Stimulated activated CD8-positive, alpha-beta memory T cell treated with anti-CD3 and anti-CD28 coated beads, Interleukin-7, amount 100 ng/mL, for 48 hours (primary cell): Measurements from ENCODE around the gene SAFB2.

Source experiments
- DNase-seq, 2 donors: peaks; one replicate each; pipeline ENCODE4 v3.0.0-alpha.2; 2020; ENCODE audit warnings: low read depth in 1 of 2; ENCODE audit errors: extremely low read depth in 1 of 2

Gene SAFB2

DNA sequence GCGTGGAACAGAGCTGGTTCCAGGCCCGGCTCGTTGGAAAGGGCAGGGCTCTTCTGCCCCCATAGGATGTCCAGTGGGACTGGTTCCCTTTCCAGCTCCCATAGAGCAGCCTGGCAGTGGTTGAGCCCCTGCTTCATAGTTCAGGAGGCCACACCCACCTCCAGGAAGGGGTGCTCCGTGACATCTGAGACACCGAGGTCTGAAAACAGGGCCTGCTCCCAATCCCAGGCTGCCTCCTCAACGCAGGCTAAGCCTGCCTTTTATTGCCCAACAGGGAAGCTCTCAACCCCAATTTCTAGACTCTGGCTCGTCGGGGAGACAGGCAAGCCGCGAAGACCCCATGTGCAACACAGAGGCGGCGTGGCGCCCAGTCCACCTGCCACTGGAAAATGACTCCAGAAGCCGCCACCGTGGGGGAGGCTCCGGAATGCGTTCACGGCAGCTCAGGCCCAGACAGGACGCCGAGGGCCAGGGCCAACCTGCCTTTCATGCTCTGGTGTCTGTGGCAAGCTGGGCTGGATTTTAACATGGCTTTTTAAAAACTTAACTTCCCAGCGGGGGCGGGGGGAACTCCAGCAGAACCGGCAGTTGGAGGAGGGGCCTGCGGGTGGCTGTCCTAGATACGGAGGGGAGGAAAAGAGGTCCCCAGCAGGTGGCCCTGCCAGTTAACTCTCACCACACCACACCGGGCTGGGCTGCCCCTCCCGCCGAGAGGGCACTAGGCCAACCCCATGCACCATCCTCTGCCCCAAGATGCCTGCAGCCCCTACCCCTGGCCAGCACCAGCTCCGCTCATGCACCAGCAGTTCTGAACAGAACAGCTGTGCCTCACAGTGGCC lies 36.9 kb downstream of the SAFB2 start:
- DNase-seq, result peak; percentile 14 to 23

DNA sequence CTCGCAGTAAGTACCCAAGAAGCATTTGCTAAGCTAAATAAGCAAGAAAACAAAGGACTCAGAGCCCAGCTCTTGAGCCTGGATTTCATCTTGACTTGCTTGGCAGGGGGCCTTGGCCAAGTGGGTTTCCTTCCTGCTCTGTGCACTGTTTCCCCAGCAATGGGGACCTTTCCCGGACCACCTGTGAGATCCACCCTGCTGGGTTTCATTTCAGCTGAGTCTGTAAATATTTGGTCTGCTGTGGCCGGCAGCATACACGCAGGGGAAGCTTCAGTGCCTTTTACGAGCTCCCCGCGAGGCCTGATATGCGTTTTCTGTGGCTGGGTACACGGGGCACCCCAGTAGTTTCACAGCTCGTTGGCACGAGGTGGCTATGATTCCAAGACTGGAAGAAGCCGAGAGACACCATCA lies 42.4 kb downstream of the SAFB2 start:
- DNase-seq, result no peak

DNA sequence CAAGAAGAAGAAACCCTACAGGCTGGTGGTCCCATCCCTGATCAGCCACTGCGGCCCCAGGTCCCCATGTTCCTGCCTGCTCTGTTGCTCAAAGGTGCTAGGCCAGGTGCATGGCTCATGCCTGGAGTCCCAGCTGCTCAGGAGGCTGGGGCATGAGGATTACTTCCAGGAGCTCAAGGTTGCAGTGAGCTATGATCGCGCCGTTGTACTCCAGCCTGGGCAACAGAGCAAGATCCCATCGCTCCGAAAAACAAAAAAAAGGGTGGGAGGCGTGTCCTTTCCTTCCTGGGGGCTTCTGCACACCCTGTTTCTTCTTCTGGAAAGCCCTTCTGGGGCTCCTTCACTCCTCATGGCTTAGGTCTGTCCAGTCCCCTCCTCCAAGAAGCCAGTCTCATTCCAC lies 42.9 kb downstream of the SAFB2 start:
- DNase-seq, result no peak

DNA sequence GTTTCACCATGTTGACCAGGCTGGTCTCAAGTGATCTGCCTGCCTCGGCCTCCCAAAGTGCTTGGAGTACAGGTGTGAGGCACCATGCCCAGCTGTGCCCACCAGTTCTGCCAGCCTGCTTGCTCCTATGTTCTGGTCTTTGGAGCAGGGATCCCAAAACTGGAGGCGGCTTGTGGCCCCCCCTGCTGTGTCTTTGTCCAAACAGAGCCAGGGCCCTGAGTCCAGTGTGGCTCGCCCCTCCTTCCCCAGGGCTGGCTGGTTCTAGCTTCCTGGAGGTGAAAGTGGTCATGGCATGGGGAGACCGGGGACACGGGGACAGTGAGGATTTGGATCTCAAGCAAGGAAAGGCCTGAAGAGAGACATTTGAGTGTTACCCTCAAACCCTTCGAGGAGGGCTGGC lies 43.3 kb downstream of the SAFB2 start:
- no peak for DNase-seq

DNA sequence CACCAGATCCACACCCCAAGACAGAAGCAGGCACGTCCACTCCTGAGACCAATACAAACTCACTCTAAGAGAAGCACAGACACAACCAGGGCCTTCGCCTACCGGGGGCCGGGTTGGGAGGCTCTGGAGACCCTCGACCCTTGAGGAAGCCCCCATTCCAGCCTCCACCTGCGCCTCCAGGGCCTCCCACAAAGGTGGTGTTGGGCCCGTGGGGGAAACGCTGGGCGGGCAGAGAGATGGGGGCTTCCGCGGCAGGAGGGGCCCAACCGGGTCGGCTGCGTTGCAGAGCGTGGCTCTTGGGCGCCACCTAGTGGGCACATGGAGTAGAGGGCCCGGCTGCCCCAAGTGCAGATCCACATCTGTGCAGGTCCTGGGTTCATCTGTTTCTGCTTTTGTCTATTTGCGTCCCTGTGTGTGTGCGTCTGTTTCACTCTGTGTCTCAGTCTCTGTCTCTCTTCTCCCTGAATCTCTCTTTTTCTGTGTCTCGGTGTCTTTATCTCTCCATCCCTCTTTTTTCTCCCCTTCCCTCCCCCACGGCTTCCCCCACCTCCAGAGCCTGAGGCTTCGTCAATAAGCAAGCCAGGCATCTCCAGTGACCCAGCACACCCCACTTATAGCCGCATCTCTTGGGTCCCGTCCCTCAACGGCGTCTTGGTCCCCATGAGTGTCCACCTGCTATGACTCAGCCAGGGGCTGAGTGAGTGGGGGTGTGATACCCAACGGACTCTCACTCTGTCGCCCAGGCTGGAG lies 44.3 kb downstream of the SAFB2 start:
- peak; percentile 30 to 43 for DNase-seq

DNA sequence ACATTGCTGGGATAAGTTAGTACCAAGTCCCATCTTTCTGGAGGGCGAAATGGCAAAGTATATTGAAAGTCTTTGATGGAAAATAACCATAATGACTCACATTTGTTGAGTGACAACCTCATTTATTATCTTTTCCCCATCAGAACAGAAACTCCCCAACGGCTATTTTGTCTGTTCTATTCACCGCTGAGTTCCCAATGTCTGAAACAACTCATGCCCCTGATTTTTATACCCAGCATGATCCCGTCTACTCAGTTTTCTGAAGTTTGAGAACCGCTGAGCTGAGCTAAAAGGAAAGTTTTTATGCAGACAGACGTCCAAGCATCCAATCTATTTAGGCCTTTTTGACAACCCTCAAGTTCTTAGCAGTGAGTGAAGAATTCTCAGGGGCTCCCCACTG lies 47.0 kb downstream of the SAFB2 start:
- DNase-seq, result no peak

DNA sequence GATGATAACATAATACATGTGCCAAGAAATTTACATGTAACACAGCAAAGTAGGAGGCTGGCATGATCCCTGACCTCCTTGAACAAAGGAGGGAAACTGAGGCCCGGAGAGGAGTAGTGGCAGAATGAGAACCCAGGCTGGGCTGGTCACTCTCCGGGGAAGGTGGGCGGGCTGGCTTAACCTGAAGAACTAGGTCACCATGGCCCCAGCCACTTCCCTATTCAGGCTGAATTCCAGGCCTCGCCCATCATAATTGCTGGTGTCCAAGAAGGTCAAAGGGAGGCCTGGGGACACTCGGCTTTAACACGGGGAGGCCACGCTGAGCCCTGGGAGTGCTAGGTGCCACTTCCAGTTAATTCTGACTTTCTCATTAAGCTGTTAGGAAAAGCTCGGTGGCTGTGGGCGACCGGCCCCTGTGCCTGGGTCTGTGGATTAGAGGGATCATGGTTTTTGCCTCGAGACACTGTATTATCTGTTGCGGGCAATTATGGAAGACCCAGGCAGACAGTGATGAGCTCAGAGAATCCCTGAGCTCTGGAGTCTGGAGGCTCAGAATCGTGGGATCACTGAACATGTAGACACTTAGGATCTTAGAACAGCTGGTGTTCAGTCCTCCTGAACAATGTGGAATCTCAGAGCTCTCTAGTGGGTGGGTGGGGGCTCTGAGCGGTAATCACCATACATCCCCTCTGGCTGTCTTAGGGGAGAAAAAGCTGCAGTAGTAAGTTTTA lies 49.9 kb downstream of the SAFB2 start:
- no peak for DNase-seq

DNA sequence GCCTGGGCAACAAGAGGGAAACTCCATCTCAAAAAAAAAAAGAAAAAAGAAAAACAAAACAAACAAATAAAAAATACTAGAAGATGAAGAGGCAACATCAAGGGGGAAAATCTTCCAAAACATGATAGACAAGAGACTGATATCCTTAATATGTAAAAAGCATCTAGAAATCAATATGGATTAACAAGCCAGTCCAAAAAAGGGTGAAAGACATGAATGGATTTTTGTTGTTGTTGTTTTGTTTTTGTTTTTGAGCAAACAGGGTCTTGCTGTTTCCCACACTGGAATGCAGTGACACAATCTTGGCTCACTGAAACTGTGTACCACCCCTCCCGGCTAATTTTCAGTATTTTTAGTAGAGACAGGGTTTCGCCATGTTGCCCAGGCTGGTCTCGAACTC lies 50.8 kb downstream of the SAFB2 start:
- no peak for DNase-seq

DNA sequence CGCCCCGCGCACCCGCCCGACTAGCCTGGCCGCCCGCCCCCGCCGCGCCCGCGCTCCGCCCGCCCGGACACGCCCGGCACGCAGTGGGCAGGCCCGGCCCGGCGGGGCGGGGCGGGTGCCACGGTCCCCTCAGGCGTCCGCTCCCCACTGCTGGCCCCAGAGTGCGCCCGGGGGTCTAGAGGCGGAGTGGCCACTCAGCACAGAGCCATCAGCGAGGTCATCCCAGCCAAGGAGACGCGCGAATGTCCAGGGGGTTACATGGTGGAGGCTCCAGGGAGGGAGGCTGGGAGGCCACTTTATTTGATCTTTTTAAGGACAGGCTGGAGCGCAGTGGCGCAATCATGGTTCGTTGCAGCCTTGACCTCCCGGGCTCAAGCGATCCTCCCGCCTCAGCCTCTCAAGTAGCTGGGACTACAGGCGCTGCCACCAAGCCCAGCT lies 54.6 kb downstream of the SAFB2 start:
- no peak for DNase-seq

DNA sequence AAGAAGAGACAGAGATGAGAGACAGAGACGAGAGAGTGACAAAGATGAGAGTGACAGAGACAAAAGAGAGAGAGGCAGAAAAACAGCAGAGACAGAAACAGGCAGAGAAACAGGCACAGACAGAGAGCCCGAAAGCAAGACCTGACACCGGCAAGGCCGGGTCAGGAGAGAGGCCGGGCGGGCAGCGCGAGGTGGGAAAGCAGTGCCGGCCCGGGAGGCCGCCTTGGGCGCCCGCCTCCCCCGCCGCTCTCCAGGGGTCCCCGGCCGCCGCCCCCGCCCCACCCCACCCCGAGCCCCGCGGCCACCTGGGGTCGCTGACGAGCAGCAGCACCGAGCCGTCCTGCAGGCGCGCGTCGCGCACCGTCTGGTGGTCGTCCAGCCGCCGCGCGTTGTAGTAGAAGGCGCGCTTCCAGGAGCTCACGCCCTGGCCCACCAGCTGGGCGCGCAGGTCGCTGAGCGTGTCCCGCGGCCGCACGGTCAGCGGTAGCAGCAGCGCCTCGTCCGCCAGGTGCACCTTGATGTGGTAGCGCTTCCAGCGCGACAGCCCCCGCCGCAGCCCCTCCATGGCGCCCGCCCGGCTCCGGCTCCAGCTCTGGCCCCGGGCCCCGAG lies 55.1 kb downstream of the SAFB2 start, which contains the start of gene TINCR:
Gene TINCR, minus strand, starts transcription at position 594 of the 610 bp plus-strand sequence.
- DNase-seq, result no peak

DNA sequence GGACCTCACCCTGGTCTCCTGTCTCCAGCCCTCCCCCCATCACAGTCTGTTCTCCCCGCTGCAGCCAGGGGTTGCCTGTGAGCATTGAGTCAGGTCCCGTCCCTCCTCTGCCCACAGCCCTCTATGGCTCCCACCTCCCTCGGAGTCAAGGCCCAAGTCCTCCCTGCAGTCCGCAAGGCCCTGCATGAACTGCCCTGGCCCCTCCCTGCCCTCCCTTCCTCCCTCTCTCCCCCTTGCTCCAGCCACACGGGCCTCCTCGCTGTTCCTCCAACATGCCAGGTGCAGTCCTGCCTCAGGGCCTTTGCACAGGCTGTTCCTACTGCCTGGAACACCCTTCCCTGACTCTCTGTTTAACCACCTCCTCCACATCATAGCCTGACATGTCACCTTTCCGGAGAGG lies 57.6 kb downstream of the SAFB2 start:
- DNase-seq, result no peak

DNA sequence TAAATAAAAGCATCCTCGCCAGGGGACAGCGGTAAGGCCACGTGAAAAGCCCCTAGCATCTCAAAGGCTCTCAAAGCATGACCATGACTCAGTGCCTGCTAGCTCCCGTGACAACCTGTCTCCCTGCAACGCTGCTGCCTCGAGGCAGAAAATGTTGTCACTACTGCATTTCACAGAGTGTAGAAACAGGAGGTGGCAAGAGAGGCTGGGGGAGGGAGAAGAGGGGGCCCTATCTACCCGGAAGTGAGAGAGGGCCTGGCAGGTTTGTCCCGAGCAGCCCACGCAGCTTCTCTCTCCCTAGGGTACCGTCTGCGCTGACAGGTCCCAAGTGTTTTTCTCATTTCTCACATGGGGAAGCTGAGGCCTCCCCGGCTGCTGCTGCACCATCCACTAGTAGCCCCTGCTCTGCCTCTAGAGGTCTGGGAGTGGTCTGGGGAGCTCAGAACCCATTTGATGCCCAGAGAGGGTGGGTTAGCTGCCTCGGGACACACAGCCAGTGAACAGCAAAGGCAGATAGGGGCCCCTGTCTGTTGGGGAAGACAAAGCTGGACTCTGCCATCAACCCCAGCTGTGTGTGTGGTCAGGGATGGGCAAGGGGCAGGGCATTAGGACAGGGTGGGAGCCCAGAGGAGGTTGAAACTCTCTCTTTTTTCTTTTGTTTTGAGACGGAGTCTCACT lies 58.5 kb downstream of the SAFB2 start:
- no peak for DNase-seq

DNA sequence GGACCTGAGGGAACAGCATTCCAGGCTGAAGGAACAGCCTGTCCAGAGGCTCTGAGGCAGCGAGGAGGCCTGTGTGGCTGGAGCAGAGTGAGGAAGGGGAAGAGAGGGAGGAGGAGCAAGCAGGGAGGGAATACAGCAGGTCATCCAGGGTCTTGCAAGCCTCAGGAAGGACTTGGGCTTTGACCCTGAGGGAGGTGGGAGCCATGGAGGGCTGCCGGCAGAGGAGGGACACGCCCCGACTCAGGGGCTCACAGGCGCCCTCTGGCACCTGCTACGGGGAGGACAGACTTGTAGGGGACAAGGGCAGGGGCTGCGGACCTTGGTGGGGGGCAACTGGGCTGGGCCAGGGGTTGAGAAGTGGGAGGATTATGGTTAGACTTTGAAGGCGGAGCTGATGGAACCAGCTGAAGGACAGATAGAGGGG lies 59.6 kb downstream of the SAFB2 start:
- no peak for DNase-seq

DNA sequence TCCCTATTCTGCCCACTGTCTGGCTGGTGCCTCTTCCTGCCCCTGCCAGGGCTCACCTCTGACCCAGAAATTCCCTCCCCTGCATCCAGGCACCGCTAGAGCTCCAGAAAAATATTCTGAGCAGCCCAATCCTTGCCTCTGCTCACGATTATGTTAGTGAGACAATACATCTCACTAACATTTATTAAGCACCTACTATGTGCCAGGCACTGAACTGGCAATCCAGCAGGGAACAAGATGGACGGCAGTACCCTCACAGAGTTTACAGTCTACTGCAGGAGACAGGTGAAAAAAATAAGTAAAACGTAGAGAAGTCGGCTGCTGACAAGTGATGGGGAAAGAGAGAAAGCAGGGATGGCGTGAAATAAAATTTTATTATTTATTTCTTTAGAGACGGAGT lies 60.3 kb downstream of the SAFB2 start:
- no peak for DNase-seq

DNA sequence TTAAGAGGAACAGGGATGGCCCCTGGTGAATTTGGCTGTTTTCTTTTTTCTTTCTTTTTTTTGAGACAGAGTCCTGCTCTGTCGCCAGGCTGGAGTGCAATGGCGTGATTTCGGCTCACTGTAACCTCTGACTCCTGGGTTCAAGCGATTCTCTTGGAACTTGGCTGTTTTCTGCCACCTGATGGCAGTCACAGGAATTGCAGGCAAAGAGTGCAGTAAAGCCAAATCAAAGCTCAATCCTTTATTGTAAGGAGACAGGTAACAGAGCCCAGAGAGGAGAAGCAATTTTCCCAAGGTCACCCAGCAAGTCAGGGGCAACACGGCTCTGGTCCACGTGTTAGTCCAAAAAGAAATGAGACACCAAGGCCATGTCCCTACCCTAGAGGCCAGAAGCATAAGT lies 61.0 kb downstream of the SAFB2 start:
- DNase-seq, result no peak

DNA sequence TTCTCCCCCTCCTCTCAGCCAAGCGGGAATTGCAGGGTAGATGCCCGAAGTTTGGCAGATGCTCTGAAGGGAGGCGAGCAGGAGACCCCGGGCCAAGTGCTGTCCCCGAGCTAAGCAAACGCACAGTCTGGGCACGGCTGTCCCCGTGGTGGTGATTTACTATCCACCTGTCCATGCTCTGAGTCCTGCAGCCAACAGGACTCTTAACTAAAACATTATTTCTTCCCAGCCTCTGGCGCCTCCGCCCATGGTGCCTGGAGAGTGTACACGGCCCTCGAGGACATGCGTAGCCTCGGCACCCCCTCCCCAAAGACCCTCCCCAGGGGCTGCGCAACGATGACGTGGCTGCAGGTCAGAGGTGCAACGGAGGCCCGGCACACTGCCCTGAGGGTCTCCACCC lies 62.4 kb downstream of the SAFB2 start:
- no peak for DNase-seq

DNA sequence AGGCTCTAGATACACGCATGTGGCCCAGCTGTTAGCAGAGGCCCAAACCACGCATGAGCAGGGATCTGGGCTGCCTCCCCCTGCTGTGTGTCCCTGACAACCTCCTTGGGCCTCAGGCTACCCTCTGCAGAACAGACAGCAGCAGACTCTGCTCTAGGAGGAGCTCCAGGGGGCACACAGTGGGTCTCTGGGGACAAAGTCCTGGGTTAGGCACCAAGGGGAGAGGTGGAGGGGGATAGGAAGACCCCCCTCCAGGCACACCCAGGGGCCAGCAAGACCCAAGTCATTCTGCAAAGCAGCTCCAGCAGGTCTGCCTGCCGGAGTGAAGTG lies 62.8 kb downstream of the SAFB2 start:
- DNase-seq, result no peak

DNA sequence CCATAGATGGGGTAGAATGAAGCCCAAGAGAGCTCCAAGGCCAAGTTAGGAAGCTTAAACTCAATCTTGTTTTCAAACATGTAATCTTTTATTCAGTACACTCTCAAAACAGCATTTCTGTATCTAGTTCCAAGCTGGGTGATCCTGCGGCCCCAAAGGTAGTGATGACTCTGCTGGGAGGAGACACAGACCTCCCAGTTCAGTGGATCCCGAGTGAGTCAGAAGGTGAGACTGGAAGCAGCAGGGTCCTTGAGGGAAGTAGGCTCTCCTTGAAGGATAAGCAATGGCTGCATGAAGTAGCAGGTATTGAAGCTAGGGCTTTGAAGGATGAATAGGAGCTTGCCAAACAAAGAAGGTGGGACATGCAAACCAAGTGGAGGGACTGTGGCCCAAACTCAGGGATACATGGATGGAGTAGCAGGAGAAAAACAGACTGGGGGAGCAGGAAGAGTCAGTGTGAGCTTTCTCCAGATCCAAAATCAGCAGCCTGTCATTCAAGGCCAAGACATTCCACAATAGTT lies 64.4 kb downstream of the SAFB2 start:
- no peak for DNase-seq

DNA sequence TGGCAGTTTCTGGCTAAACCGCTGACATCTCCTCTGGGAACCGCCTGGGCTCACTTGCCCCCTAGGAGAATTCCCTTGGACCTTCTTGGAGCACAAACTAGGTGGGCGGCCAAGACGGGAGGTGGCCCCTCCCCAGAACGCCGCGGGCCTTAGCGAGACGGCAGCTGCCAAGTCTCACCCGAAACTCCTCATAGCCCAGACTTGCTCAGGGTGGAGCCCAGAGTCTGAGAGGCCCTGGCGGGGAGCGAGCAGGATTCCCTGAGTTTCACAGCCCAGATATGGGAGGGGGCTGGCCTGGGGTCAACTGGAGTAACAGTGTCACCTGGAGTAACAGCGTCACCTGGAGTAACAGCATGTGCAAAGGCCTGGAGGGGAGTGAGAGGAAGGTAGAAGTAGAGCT lies 64.9 kb downstream of the SAFB2 start:
- no peak for DNase-seq

DNA sequence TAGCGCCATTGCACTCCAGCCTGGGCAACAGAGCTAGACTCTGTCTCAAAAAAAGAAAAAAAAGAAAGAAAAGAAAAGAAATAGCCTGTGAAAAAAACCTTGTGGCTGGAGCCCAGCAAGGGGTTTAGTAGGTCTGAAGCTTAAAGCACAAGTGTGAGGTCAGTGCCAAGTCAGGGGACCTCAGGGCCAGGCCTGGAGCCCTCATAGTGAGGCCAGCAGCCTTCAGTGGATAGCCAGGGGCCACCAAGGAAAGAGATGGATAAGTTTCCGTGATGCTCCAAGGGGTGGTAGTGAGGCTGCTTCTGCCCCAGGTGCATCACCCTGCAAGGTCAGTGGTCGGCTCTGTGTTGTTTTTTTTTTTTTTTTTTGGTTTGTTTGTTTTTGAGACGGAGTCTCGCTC lies 67.7 kb downstream of the SAFB2 start:
- no peak for DNase-seq
